Fibroblast of gingiva (primary cell): ENCODE results near the gene TDG.
A peak's percentile ranks its signal among the peaks of the same experiment; 100 is the strongest.
"Not testable (repeated sequence)": the region's sequence is repeated elsewhere in the genome, so short reads cannot be mapped to it uniquely, and the experiment has no call there.

Source experiments
- DNase-seq: peaks from one replicate; pipeline ENCODE4 v3.0.0-alpha.2; 2011; ENCODE audit warnings: low read depth

The TDG gene

DNA sequence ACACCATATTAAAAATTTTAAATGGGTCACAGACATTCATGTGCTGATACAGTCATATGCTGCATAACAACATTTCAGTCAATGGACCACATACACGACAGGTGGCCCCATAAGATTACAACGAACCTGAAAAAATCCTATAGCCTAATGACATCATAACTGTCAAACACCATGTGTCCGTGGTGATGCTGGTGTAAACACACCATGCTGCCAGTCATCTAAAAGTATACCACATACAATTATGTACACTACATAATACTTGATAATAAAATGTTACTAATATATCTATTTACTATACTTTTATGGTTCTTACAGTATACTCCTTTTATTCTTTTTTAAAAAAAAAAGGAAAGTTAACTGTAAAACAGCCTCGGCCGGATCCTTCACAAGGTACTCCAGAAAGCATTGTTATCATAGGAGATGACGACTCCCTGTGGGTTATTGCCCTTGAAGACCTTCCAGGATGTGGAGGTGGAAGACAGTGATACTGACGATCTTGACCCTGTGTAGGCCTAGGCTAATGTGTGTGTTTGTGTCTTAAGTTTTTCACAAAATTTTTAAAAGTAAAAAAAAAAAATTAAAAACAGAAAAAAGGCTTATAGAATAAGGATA, 5.0 kb upstream of the TDG start:
- DNase-seq: no peak

DNA sequence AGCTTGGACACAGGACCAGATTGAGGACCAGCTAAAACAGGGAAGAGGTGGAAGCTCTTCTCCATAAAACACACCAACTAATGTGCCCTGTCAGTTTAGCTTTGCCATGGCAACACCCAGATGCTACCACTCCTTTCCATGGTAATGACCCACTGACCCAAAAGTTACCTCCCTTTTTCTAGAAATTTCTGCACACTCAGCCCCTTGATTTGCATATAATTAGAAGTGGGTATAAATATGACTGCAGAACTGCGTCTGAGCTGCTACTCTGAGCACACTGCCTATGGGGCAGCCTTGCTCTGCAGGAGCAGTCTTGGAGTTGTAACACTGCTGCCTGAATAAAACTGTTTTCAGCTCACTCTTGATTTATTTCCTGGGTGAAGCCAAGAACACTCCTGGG, 3.2 kb upstream of the TDG start:
- no peak for DNase-seq

DNA sequence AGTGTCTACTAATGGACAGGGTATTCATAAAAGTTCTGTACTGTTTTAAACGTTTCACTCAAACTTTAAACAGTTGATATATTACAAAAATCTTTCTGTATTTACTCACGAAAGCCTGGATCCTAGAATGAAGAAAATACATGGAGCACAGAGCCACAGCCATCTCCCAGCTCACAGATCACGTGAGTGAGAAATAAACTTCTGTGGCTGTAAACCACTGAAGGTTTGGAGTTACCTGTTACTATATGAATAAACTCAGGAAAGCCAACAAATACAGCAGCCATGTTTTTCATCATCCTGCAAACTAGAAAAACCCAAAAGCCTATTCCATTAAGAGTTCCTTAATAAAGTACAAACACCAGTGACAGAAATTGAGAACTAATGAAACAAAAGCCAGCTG, 867 bp upstream of the TDG start:
- DNase-seq: no peak

DNA sequence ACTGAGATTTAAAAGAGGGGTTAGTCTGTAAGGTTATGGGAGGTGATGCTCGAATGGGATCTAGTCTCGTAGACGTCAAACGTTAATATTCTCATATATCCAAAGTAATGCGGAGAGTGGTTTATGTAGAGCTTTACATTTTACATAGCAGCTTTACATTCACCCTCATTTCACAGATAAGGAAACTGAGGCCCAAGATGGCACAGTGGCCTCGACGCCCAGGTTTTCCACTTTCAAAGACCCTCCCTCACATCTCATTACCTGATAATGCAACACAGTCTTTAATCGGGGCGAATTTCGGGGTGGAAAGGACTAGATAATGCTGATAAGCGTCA, 450 bp upstream of the TDG start:
- DNase-seq: no peak

DNA sequence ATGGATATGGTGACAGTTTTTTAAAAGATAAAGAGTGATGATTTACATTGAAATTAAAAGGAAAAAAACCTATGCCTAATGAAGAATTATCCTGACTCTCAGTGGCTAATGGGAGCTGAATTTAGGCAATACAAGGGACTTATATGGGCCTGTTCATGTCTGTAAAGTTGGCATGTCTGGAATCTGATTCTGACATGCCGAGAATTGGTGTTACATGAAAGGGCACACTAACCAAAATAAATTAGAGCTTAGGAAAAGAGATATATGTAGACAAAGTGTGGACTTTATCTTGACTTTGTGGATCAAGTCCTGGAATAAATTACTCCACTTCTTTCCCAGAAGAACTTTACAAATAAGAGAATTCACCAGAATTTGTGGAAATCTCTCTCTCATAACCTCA, 1.1 kb downstream of the TDG start:
- no peak for DNase-seq

DNA sequence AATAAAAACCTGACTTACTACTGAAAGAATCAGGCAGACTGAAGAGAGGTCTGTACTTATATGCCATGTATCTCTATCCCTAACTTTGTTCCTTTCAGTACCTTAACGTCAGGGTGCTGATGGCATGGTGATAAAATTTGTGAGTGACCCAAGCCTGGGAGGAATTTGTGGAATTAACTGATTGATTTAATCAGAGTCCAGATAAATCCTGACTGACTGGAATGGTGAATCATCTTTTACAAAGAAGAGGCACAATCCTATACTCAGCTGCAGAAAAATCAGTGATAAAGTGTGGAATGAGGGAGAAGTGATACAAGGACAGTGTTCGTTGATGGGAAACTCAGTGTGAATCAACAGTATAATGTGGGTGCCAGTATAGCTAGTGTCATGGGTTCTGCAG, 3.7 kb downstream of the TDG start:
- DNase-seq: no peak

DNA sequence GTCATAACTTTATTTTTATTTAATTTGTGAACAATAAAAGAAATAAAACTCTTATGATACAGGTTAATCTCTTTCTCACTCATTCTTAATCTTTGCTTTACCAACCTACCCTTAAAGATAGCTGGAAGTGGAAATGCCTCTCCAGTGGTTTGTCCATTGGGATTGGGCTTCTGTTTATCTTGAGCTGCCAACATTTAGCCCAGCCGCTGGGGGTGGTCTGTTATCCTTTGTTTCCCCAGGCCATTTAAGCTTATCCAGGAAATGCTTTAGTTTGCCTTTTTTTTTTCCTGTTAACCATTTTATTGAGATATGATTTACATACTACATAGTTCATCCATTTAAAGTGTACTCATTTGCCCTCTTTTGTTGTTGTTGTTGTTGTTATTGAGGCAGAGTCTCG, 8.2 kb downstream of the TDG start:
- no peak for DNase-seq

DNA sequence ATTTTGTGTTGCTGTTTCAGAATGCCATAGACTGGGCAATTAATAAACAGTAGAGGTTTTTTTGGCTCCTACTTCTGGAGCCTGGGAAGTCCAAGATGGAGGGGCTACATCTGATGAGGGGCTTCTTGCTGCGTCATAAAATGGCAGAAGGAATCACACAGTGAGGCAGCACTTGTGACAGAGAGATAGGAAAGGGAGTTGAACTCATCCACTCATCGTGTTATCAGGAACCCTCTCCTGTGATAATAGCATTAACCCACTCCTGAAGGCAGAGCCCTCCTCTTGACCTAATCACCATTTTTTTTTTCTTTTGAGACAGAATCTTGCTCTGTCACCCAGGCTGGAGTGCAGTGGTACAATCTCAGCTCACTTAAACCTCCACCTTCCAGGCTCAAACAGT, 9.7 kb downstream of the TDG start:
- DNase-seq: no peak

DNA sequence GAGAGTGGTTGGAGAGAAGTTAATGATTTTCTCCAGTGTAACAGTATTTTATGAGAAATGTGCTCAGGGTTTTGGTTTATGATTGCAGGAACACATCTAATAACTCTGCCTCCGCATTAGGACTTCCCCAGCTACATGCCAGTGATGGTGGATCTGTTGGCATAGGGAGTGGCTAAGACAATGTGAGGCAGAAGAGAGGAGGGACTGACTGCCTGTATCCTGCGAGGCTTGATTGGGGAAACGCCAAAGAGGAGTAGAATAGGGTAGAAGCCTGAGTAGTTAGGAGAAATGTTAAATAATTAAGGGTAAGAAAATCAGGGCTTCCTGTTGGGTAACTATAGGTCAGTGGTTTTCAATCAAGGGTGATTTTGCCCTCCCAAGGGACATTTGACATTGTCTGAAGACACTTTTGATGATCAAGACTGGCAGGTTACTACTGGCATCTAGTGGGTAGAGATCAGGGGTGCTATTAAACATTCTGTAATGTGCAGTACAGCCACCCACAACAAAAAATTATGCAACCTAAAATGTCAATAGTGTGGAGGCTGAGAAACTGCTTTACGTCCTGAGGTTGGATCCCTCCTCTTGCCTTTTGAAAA, 12.8 kb downstream of the TDG start:
- no peak for DNase-seq

DNA sequence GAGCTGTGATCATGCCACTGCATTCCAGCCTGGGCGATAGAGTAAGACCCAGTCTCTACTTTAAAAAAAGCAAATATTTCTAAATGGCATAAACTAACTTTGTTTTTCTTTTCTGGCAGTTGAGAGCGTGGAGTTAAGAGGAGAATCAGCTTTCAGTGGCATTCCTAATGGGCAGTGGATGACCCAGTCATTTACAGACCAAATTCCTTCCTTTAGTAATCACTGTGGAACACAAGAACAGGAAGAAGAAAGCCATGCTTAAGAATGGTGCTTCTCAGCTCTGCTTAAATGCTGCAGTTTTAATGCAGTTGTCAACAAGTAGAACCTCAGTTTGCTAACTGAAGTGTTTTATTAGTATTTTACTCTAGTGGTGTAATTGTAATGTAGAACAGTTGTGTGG, 21.2 kb downstream of the TDG start:
- DNase-seq: peak; percentile 77

DNA sequence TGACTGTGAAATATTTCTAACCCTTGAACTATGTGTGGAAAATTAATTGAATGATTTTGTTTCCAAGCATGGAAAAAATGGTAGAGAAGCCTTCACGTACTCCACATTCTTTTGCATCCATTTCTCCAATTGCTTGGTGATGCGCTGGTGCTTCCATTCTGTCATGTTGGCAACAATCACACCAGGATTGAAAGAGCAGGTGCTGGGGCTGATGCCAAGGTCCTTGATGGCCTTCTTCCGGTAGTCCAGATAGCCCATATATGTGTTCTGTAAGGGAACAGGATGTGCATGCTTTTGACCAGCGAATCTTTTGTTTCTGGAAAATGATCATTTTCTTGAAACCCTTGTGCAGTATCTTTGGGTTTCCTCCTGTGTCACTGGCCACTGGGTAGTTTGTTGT, 28.6 kb downstream of the TDG start:
- DNase-seq: no peak

DNA sequence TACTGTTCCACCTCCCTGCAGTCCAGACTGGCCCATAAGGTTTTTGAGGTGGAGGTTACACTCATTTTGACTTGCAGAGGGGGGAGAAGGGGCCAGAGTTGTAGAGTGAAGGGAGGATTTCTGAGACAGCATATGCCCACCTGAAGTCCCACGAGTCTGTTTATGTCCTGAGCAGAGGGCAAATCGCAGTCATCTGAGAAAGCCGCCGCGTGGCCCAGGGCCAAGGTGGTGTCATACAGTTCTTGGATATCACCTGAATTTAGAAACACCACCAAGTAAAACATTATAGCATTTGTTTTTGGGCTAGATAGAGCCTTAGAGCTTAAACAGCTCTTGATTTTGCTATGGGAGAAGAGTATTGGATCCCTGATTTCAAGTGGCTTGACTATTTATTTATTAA, 30.9 kb downstream of the TDG start:
- DNase-seq: no peak

DNA sequence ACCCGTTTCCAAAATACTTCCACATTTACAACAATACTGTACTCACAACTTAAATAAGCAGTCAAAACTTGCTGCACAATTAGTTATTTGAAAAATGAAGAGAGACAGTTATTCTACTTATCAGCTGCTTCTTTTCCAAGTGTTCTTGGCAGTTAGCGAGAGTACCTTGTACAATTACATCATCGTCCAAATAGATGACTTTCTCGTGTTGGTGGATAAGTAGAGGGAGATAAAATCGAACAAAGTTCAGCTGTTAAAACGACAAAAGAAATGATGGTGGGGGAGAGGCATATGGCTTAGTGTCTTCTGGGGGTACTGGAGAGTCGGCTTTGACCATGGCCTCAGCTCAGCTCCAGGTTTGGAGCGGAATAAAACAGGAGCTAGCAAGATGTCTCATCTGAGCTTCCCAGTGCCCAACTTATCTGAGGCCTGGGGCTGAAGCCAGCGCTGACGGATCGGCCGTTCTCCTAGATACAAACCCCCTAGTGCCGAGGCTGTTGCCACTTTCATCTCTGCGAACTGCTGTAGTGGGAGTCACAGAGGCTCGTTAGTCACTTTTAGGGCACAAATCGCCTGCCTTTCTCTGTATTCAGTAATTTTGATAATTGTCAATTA, 31.7 kb downstream of the TDG start:
- no peak for DNase-seq

DNA sequence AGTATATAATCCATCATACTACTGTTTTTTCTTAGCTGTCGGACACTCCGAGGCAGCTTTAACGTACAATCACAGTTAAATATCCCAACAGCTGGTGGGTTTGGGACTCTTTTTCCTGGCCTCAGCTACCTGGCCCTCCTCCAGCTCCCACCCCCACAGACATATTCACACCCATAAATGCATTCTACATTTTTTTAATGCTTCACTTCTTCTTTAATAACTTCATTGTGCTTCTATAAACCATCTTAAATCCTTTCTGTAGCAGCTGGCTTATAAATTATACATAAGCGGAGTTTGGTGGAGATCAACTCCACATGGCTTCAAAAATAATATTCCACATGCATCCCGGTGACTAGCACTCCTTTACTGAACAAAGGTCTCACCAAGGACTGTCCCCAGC, 33.3 kb downstream of the TDG start:
- no peak for DNase-seq

DNA sequence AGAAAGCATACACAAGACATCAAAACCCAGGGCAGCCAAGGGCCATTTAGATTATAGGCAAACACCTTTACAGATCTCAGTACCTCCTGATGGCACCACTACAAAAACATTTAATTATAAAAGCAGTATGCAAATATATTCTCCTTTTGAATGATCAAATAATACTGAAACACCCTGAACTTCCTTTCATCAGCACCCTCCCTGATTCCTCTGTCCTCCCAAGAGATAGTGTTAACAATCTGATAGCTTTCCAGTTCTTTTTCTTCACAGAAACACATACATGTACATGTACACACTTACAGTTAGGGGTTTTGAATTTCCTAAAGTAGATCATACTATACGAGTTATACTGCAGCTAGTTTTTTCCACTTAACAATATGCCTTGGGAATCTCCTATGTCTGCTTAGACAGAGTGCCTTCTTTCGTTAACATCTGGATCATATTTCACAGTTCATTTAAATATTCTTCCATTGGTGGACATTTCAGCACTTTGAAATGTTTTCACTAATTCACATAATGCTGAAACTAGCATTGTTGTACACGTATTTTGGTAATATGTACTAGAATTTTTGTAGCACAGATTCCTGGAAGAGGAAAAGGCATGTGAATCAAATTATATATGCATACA, 35.2 kb downstream of the TDG start:
- peak; percentile 7 for DNase-seq

DNA sequence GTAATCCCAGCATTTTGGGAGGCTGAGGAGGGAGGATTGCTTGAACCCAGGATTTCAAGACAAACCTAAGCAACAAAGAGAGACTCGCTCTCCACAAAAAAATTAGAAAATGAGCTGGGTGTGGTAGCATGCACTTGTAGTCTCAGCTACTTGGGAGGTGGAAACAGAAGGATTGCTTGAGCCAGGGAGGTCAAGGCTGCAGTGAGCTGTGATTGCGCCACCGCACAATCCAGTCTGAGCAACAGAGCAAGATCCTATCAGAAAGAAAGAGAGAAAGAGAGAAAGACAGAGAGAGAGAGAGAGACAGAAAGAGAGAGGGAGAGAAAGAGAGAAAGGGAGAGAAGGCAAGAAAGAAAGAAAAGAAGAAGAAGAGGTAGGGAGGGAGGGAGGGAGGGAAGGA, 37.0 kb downstream of the TDG start:
- no peak for DNase-seq

DNA sequence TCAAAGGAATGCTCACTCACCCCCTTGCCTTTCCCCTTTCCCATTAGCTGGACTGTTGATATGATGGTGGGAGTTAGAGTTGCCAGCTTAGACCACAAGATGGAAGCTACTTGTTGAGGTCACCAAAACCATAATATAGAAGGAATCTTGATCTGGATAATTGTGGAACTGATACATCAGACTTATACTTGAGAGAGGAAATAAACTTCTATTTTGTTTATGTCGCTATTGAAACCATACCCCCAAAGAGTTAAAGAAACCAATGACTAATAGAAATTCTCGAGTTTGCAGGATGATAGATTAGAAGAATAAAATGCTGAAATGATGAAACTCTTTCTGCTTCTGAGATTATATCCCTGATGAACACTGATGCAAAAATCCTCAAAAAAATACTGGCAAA, 37.9 kb downstream of the TDG start:
- no peak for DNase-seq

DNA sequence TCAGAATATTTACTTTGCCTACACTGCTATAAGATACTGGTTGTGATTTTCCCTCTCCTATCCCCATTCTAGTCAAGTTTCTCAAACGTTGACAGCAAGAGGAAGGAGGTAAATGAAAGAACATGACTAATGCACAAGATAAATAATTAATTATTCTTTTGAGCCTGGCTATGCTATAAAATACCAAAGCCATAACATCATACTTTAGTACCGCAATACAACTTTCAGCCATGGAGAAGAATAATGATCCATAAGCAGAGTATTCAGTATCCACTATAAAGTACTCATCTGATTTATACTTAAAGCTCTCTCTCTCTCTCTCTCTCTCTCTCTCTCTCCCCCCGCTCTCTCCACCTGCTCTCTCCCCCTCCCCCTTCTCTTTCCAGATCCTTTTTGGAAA, 41.3 kb downstream of the TDG start:
- peak; percentile 60 for DNase-seq

DNA sequence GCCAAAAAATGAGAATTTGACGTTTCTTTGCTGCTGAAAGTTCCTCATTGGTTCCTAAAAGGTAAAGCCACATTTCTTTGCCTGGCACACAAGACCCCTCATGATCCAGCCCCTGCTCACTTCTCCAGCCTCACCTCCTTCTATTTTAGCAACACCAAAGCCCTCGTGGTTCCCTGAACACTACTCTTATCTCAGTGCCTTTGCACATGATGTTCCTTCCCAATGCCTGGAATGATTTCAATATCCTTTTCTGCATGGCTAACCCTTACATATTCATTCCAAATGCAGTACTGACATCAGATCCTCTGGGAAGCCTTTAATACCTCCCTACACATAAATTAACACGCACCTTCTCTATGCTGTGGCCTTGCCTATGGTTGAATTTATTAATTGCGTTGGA, 44.4 kb downstream of the TDG start:
- DNase-seq: no peak

DNA sequence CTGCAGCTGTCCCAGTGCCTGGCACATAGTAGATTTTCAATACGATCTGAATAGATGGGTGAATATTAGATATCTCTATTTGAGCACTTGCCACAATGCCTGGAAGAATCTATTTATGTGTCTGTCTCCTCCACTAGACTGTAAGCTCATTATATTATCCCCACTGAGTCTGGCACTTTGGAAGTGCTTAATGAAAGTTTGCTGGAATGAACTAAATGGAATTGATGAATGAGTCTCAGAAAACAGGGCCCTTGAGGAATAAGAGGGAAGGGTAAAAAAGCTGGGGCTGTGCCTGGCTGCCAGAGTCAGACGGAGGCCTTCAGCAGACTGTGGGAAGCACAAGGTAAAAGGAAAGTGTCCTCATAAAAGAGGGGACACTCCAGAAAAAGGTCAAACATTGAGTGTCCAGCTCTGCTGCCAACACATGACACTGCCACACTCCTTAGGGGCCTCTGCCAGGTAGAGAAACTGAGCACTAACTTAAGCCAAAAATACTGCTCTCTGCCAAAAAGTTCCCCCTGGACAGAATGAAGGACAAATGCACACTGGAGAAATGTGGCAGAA, 45.0 kb downstream of the TDG start:
- DNase-seq: no peak

DNA sequence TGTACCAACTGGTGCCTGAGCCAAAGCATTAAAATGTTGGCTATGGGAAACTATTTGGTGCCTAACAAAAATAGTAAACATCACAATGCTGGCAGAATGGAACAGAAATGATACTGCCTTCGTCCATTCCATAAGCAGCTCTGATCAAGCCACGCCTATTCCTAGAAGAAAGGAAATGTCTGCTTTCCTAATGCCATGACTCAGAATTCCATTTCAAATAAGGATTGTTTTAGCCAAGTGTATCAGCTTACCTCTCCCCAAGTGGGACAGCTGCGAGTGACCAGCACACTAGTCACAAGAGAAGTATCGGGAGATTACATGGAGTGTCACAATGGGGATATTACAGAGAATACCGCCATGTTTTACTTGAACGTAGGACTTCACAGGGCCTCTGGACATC, 45.6 kb downstream of the TDG start:
- peak; percentile 96 for DNase-seq

DNA sequence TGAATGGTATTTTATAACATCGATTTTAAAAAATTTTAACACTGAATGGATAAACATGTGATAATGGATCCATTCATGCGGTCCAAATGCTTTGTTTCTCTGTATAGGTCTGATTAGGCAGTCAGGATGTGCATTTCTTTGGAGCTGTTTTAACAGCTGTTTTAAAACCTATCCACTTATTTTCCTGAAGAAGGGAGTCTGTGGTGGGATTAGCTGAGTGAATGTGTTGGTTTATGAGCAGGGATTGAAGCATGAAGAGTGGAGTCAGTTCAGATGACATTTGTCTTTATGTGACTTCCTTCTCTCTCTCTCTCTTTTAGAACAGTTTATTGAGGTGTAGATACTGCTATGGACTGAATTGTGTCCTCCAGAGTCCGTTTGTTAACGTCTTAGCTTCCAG, 46.7 kb downstream of the TDG start:
- DNase-seq: no peak

DNA sequence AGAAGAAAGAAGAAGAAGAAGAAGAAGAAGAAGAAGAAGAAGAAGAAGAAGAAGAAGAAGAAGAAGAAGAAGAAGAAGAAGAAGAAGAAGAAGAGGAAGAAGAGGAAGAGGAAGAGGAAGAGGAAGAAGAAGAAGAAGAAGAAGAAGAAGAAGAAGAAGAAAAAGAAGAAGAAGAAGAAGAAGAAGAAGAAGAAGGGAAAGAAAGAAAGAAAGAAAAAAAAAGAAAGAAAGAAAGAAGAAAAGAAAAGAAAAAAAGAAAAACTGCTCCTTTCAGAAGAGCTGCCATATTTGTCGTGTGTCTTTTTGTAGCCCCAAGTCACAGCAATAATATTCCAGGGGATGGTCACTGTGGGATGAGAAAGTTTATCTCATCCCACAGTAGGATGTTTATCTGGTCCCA, 56.2 kb downstream of the TDG start:
- DNase-seq: not testable (repeated sequence)

DNA sequence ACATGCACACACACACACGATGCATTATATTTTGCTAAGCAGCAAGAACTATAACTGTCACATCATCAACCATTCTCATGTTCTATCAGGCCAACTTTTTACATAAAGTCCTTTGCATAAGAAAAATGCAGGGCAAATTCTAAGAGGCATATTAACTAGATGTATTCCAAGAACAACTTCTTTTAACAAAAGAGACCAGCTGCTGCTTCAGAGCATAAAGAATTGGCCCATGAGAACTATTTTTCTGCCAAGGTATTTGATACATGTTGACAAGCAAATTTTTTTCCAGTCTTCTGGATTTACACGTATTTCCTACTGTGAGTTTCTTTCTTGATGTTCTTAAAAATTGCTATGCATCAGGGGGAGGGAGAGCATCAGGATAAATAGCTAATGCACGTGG, 57.1 kb downstream of the TDG start:
- DNase-seq: no peak
